GM04503 (cell line): ENCODE data around the gene SLC7A4.

Experiments used
- DNase-seq: peaks from one replicate; pipeline ENCODE4 v3.0.0-alpha.2; 2012; ENCODE audit warnings: low read depth

Gene SLC7A4

GRCh38 chr22:20983081-20983771, 49.1 kb downstream of the SLC7A4 start:
- DNase-seq, result no peak

GRCh38 chr22:20982563-20982882, 49.8 kb downstream of the SLC7A4 start:
- DNase-seq, result no peak

- DNase-seq, result peak; percentile 37
These were observed 50.4 kb downstream of the SLC7A4 start, which contains the start of gene LZTR1 for GRCh38 chr22:20981787-20982562. TSS of gene LZTR1 (plus strand) at chr22:20982297. CDS start at chr22:20982372, 75 bp downstream.

GRCh38 chr22:20980938-20981722, 51.2 kb downstream of the SLC7A4 start:
- no peak for DNase-seq

GRCh38 chr22:20980523-20980922, 51.8 kb downstream of the SLC7A4 start:
- no peak for DNase-seq

GRCh38 chr22:20979940-20980453, 52.4 kb downstream of the SLC7A4 start:
- no peak for DNase-seq

- DNase-seq, result no peak
These were observed 53.0 kb downstream of the SLC7A4 start for GRCh38 chr22:20979243-20979809.
